SK-N-SH (cell line): ENCODE data around the gene ZBTB7A. TPM values are rescaled to one million over a fixed set of nuclear protein-coding genes. Genes with fewer than 3 reads are reported as not detected.

ENCODE experiments used
- CTCF ChIA-PET: fragments of 300-600, 350-600 bp; formaldehyde crosslinking; extraction: SDS; loops from one replicate; lab custom pipeline; 2021; lab: Yijun Ruan, JAX
- POLR2A ChIA-PET: fragments of 350-600 bp; sonication (Branson Sonifier 250); formaldehyde crosslinking; extraction: SDS; loops from one replicate; lab custom pipeline; 2020; ENCODE audit warnings: antibody characterized with exemption, inconsistent platforms; lab: Yijun Ruan, JAX
- DNase-seq: peaks from one replicate; pipeline ENCODE4 v3.0.0; 2012
- H2AFZ ChIP-seq: fragments of 200-600 bp; sonication (generic); 2 replicates; pipeline ENCODE4 v1.8.1; 2016; ENCODE audit warnings: antibody characterized with exemption, mild to moderate bottlenecking, low read depth
- H3F3A ChIP-seq: fragments of 200-600 bp; sonication (generic); replicated peaks from 2 replicates; pipeline ENCODE3; 2016; ENCODE audit warnings: antibody characterized with exemption, mild to moderate bottlenecking; ENCODE audit not compliant: insufficient read depth
- H3K27ac ChIP-seq, 2 experiments: fragments of 200-500 bp in 1 of 2; fragments of 200-600 bp in 1 of 2; sonication (Bioruptor generic) in 1 of 2; sonication (generic), shearing (Covaris generic) in 1 of 2; 2 replicates each; pipeline versions ENCODE4 v1.5.1 to v1.6.1; 2014 to 2016; ENCODE audit warnings: low read depth in 2 of 2, inconsistent platforms in 1 of 2, low read length in 1 of 2, mild to moderate bottlenecking in 1 of 2, mixed read lengths in 1 of 2
- H3K27me3 ChIP-seq: fragments of 200-600 bp; sonication (generic), shearing (Covaris generic); 2 replicates; pipeline ENCODE4 v1.6.1; 2016; ENCODE audit warnings: mixed run types; ENCODE audit not compliant: insufficient read depth
- H3K36me3 ChIP-seq, 2 experiments: fragments of 200-500 bp in 1 of 2; fragments of 200-600 bp in 1 of 2; sonication (Bioruptor generic) in 1 of 2; sonication (generic) in 1 of 2; replicated peaks in 1 of 2; 2 replicates each; pipeline versions ENCODE3 to v1.5.1; 2014 to 2016; ENCODE audit warnings: low read length in 1 of 2, mild to moderate bottlenecking in 1 of 2; ENCODE audit not compliant: insufficient read depth in 2 of 2, control insufficient read depth in 1 of 2
- H3K4me1 ChIP-seq, 2 experiments: fragments of 200-500 bp in 1 of 2; fragments of 200-600 bp in 1 of 2; sonication (Bioruptor generic) in 1 of 2; sonication (generic), shearing (Covaris generic) in 1 of 2; 2 replicates each; pipeline versions ENCODE4 v1.5.1 to v1.6.1; 2014 to 2016; ENCODE audit warnings: low read depth in 1 of 2, low read length in 1 of 2, mixed run types in 1 of 2; ENCODE audit not compliant: insufficient read depth in 2 of 2, control insufficient read depth in 1 of 2
- H3K4me2 ChIP-seq: fragments of 200-600 bp; sonication (generic), shearing (Covaris generic); 2 replicates; pipeline ENCODE4 v1.6.1; 2017; ENCODE audit warnings: mixed run types
- H3K4me3 ChIP-seq, 2 experiments: fragments of 200-500 bp in 1 of 2; fragments of 200-600 bp in 1 of 2; sonication (Bioruptor generic) in 1 of 2; sonication (generic), shearing (Covaris generic) in 1 of 2; 2 replicates each; pipeline versions ENCODE4 v1.5.1 to v1.8.1; 2014 to 2016; ENCODE audit warnings: low read depth in 2 of 2, inconsistent platforms in 1 of 2, low read length in 1 of 2, mild to moderate bottlenecking in 1 of 2, mixed read lengths in 1 of 2, moderate library complexity in 1 of 2
- H3K79me2 ChIP-seq: fragments of 200-600 bp; sonication (generic); 2 replicates; pipeline ENCODE4 v1.8.1; 2017; ENCODE audit warnings: mild to moderate bottlenecking; ENCODE audit not compliant: insufficient read depth
- H3K9ac ChIP-seq: fragments of 200-600 bp; sonication (generic); 2 replicates; pipeline ENCODE4 v1.6.1; 2017; ENCODE audit warnings: mixed run types
- H3K9me2 ChIP-seq: fragments of 200-600 bp; sonication (generic); 2 replicates; pipeline ENCODE4 v1.6.1; 2017; ENCODE audit warnings: mixed run types
- H3K9me3 ChIP-seq: fragments of 200-600 bp; sonication (generic); 2 replicates; pipeline ENCODE4 v1.6.1; 2017; ENCODE audit warnings: mixed run types, mild to moderate bottlenecking, moderate library complexity
- H4K20me1 ChIP-seq: fragments of 200-600 bp; sonication (generic); 2 replicates; pipeline ENCODE4 v1.6.1; 2017; ENCODE audit warnings: mild to moderate bottlenecking, mixed run types; ENCODE audit not compliant: insufficient read depth
- CHD2 ChIP-seq: fragments of 150-350 bp; IDR thresholded peaks from 2 replicates; pipeline ENCODE4 v1.6.1; 2018; ENCODE audit warnings: low read length; ENCODE audit not compliant: partially characterized antibody
- EP300 ChIP-seq, 2 experiments: IDR thresholded peaks; 2 replicates each; pipeline versions ENCODE4 v1.4.0 to v1.6.1; 2012; ENCODE audit warnings: borderline replicate concordance in 1 of 2, low read depth in 1 of 2, low read length in 1 of 2
- EZH2phosphoT487 ChIP-seq: fragments of 200-600 bp; sonication (generic); IDR thresholded peaks from 2 replicates; pipeline ENCODE4 v1.6.1; 2017; ENCODE audit warnings: low read depth, mixed run types, mild to moderate bottlenecking, antibody characterized with exemption, moderate library complexity, borderline replicate concordance
- FOSL2 ChIP-seq: IDR thresholded peaks from 2 replicates; pipeline ENCODE4 v1.4.0; 2012; ENCODE audit warnings: low read depth, mild to moderate bottlenecking, moderate library complexity, borderline replicate concordance
- FOXM1 ChIP-seq: IDR thresholded peaks from 2 replicates; pipeline ENCODE4 v1.4.0; 2012; ENCODE audit warnings: low read depth, mild to moderate bottlenecking
- GATA2 ChIP-seq: sonication (generic); formaldehyde crosslinking; IDR thresholded peaks from 2 replicates; pipeline ENCODE4 v1.5.0; 2020; ENCODE audit warnings: mild to moderate bottlenecking, missing genetic modification reagents
- JUND ChIP-seq: IDR thresholded peaks from 2 replicates; pipeline ENCODE4 v1.4.0; 2012
- NRF1 ChIP-seq: IDR thresholded peaks from 2 replicates; pipeline ENCODE4 v1.6.1; 2012; ENCODE audit warnings: low read depth, mild to moderate bottlenecking, low read length
- PBX3 ChIP-seq: IDR thresholded peaks from 2 replicates; pipeline ENCODE4; 2012
- POLR2AphosphoS5 ChIP-seq: IDR thresholded peaks from 2 replicates; pipeline ENCODE4 v1.6.1; 2012; ENCODE audit warnings: low read depth, low read length
- RAD21 ChIP-seq: IDR thresholded peaks from 2 replicates; pipeline ENCODE4 v1.6.1; 2012; ENCODE audit warnings: mild to moderate bottlenecking, low read length
- REST ChIP-seq: IDR thresholded peaks from 2 replicates; pipeline ENCODE4 v1.6.1; 2012; ENCODE audit warnings: mild to moderate bottlenecking, low read depth, low read length, moderate library complexity
- SMC3 ChIP-seq: IDR thresholded peaks from 2 replicates; pipeline ENCODE4 v1.6.1; 2012; ENCODE audit warnings: low read depth, low read length, improper control_type of control experiment
- TAF1 ChIP-seq: IDR thresholded peaks from 2 replicates; pipeline ENCODE4 v1.6.1; 2012; ENCODE audit warnings: low read depth, mild to moderate bottlenecking, low read length, moderate library complexity, borderline replicate concordance
- TEAD4 ChIP-seq: IDR thresholded peaks from 2 replicates; pipeline ENCODE4 v1.4.0; 2012; ENCODE audit warnings: mild to moderate bottlenecking, borderline replicate concordance; ENCODE audit not compliant: insufficient read depth
- USF1 ChIP-seq: IDR thresholded peaks from 2 replicates; pipeline ENCODE4 v1.4.0; 2012; ENCODE audit warnings: low read depth, borderline replicate concordance
- YY1 ChIP-seq: IDR thresholded peaks from 2 replicates; pipeline ENCODE4 v1.4.0; 2012; ENCODE audit warnings: low read depth, mild to moderate bottlenecking
- WGBS: methylation state at CpG from one replicate; pipeline ENCODE4 v1.1.6; 2017; ENCODE audit warnings: low lambda C conversion rate; 5-methylcytosine and 5-hydroxymethylcytosine counted together
- polyA plus RNA-seq, 3 experiments: library from polyadenylated mRNA; depleted of rRNA; stranded (reverse); fragments of >200 nt; gene quantifications; 2 replicates each; pipeline ENCODE4 v1.2.3, GENCODE V29; 2012
- TF ChIP-seq, protein P1 (sequence below): fragments of 150-350 bp; IDR thresholded peaks from 2 replicates; pipeline ENCODE4 v1.6.1; 2017; ENCODE audit warnings: antibody characterized with exemption, low read length, low read depth, borderline replicate concordance

ZBTB7A gene
- polyA plus RNA-seq, 1 of the 3 experiments (the other 2 are of a cell fraction): 7.4 TPM

DNA sequence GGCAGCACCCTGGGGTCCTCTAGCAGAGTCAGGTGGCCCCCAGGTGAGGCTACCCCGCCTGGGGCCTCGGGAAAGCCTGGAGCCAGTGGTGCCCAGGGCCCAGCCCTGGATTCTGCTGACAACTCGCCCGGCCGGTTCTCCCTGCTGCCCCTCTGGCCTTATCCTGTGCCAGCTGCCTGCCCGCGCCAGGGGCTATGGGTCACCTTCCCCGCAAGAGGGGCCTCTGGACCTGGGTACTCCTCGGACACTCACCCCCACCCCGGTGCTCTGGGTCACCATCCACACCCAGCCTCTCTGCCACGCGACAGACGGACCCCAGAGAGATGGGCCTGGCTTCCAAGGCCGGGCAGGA, 24.0 kb downstream of the ZBTB7A start:
- peaks cover 4 to 18% of the 10 kb centered on the region in 2 experiments for H3K36me3 ChIP-seq
- peaks cover 46% of the 10 kb centered on the region for H3K79me2 ChIP-seq
- H2AFZ ChIP-seq: no peak overlapping the region
- H3K27ac ChIP-seq: no peak overlapping the region; a peak in 1 of 4 replicates
- H3K4me3 ChIP-seq: no peak overlapping the region
- DNase-seq: no peak
- no peaks in the 10 kb centered on the region for H3K9me3 ChIP-seq
- no peak overlapping the region for H3K9ac ChIP-seq
- ChIA-PET POLR2A (no interaction called here), CTCF (no interaction called here)
- no peaks in the 10 kb centered on the region for H3K27me3 ChIP-seq
- WGBS: 93% methylated on average over 4 of the region's 14 CpGs
- H4K20me1 ChIP-seq: peaks cover 67% of the 10 kb centered on the region
- no peaks in the 10 kb centered on the region for H3K9me2 ChIP-seq
- H3K4me1 ChIP-seq: no peaks in the 10 kb centered on the region
- H3K4me2 ChIP-seq: no peak overlapping the region
- peaks cover 15% of the 10 kb centered on the region for H3F3A ChIP-seq
- TF ChIP-seq EZH2phosphoT487 (no peak), FOXM1 (no peak), CHD2 (no peak), REST (no peak), RAD21 (no peak), EP300 (IDR thresholded peaks at IDR 0.05; ENCODE audit: borderline replicate concordance in 1 of 2, low read depth in 1 of 2, low read length in 1 of 2) (no peak), SMC3 (no peak), TEAD4 (no peak), YY1 (no peak)

GRCh38 chr19:4042064-4042730, 24.5 kb downstream of the ZBTB7A start:
- peaks cover 67% of the 10 kb centered on the region for H4K20me1 ChIP-seq
- peaks cover 15% of the 10 kb centered on the region for H3F3A ChIP-seq
- no peak overlapping the region for H3K9ac ChIP-seq
- CTCF ChIA-PET: interaction anchor here (0.6 kb wide), 1 partner anchor 94 kb away, joined by 3 read pairs; no protein-coding TSS in a partner anchor
- peaks cover 42% of the 10 kb centered on the region for H3K79me2 ChIP-seq
- H3K9me3 ChIP-seq: no peaks in the 10 kb centered on the region
- no peak overlapping the region for H2AFZ ChIP-seq
- TF ChIP-seq GATA2 (no peak), TEAD4 (no peak), TAF1 (no peak), USF1 (no peak), EZH2phosphoT487 (no peak), JUND (no peak), RAD21 (no peak), PBX3 (no peak), FOSL2 (no peak), NRF1 (no peak), POLR2AphosphoS5 (no peak)
- TF ChIP-seq, protein P1, sequence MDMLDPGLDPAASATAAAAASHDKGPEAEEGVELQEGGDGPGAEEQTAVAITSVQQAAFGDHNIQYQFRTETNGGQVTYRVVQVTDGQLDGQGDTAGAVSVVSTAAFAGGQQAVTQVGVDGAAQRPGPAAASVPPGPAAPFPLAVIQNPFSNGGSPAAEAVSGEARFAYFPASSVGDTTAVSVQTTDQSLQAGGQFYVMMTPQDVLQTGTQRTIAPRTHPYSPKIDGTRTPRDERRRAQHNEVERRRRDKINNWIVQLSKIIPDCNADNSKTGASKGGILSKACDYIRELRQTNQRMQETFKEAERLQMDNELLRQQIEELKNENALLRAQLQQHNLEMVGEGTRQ: no peak
- TF ChIP-seq, all 33 proteins: peak for 0
- Histone ChIP-seq H3K4me2 (no peak overlapping the region), H3K27ac (no peak overlapping the region), H3K4me3 (no peak overlapping the region), H3K27me3 (no peaks in the 10 kb centered on the region), H3K9me2 (no peaks in the 10 kb centered on the region), H3K36me3 (peaks cover 4 to 22% of the 10 kb centered on the region in 2 experiments), H3K4me1 (no peaks in the 10 kb centered on the region)
- POLR2A ChIA-PET: interaction anchor here (1.0 kb wide), 1 partner anchor 12 kb away, joined by 3 read pairs; no protein-coding TSS in a partner anchor
- no peak for DNase-seq
- WGBS: 97% methylated on average over 5 of the region's 14 CpGs
